KMS-11 (cell line): Measurements from ENCODE around the gene RASSF8.

Experiments used
- H2AFZ ChIP-seq: fragments of 200-600 bp; sonication (generic); 2 replicates; pipeline ENCODE4 v1.6.1; 2016; ENCODE audit warnings: antibody characterized with exemption, mixed run types, low read depth
- H3K27ac ChIP-seq: fragments of 200-600 bp; sonication (generic); 2 replicates; pipeline ENCODE4 v1.6.1; 2016; ENCODE audit warnings: mild to moderate bottlenecking, mixed run types
- H3K27me3 ChIP-seq: fragments of 200-600 bp; sonication (generic); 2 replicates; pipeline ENCODE4 v1.6.1; 2017; ENCODE audit warnings: mild to moderate bottlenecking, low read depth, mixed run types, moderate library complexity; ENCODE audit not compliant: insufficient read depth
- H3K36me3 ChIP-seq: fragments of 200-600 bp; sonication (generic); 2 replicates; pipeline ENCODE4 v1.6.1; 2017; ENCODE audit warnings: mild to moderate bottlenecking, mixed run types; ENCODE audit not compliant: insufficient read depth
- H3K4me1 ChIP-seq: fragments of 200-600 bp; sonication (generic); 2 replicates; pipeline ENCODE4 v1.6.1; 2016; ENCODE audit warnings: mild to moderate bottlenecking, low read depth, mixed run types; ENCODE audit not compliant: poor library complexity, severe bottlenecking
- H3K4me2 ChIP-seq: fragments of 200-600 bp; sonication (generic); 2 replicates; pipeline ENCODE4 v1.7.0; 2016; ENCODE audit warnings: mild to moderate bottlenecking, mixed run types
- H3K4me3 ChIP-seq: fragments of 200-600 bp; sonication (generic); IDR thresholded peaks from 2 replicates; pipeline ENCODE4 v1.6.1; 2017; ENCODE audit warnings: low read depth, low read length, mixed read lengths; ENCODE audit not compliant: insufficient read depth
- H3K79me2 ChIP-seq: fragments of 200-600 bp; sonication (generic); 2 replicates; pipeline ENCODE4 v1.6.1; 2016; ENCODE audit warnings: low read depth, mixed run types; ENCODE audit not compliant: insufficient read depth
- H3K9ac ChIP-seq: fragments of 200-600 bp; sonication (generic); 2 replicates; pipeline ENCODE4 v1.6.1; 2016; ENCODE audit warnings: mild to moderate bottlenecking, mixed run types
- H4K20me1 ChIP-seq: fragments of 200-600 bp; sonication (generic); 2 replicates; pipeline ENCODE4 v1.6.1; 2016; ENCODE audit warnings: mild to moderate bottlenecking, mixed run types; ENCODE audit not compliant: insufficient read depth
- CTCF ChIP-seq: fragments of 200-600 bp; sonication (generic); conservative IDR thresholded peaks from 2 replicates; pipeline ENCODE4 v1.6.1; 2017; ENCODE audit warnings: low read depth, mild to moderate bottlenecking, antibody characterized with exemption, low read length, moderate library complexity, mixed read lengths

RASSF8 gene

GRCh38 chr12:26069796-26070195 is 111.3 kb downstream of the RASSF8 start:
- no peak overlapping the region for H3K4me3 ChIP-seq
- no peaks in the 10 kb centered on the region for H3K79me2 ChIP-seq
- H3K27ac ChIP-seq = no peak overlapping the region
- no peak for TF ChIP-seq CTCF
- H3K27me3 ChIP-seq = no peaks in the 10 kb centered on the region
- H4K20me1 ChIP-seq = no peaks in the 10 kb centered on the region
- no peak overlapping the region for H2AFZ ChIP-seq
- no peaks in the 10 kb centered on the region for H3K4me1 ChIP-seq
- no peak overlapping the region for H3K4me2 ChIP-seq
- H3K36me3 ChIP-seq = no peaks in the 10 kb centered on the region
- H3K9ac ChIP-seq = no peak overlapping the region

GRCh38 chr12:26077915-26078702 is 119.6 kb downstream of the RASSF8 start:
- Histone ChIP-seq H3K27me3 (no peaks in the 10 kb centered on the region), H3K4me2 (no peak overlapping the region), H3K4me3 (no peak overlapping the region), H3K79me2 (no peaks in the 10 kb centered on the region), H3K27ac (no peak overlapping the region), H3K36me3 (no peaks in the 10 kb centered on the region), H2AFZ (no peak overlapping the region), H4K20me1 (no peaks in the 10 kb centered on the region), H3K9ac (no peak overlapping the region), H3K4me1 (no peaks in the 10 kb centered on the region)
- no peak for TF ChIP-seq CTCF

- H3K4me3 ChIP-seq = no peak overlapping the region
- no peaks in the 10 kb centered on the region for H3K27me3 ChIP-seq
- no peaks in the 10 kb centered on the region for H3K79me2 ChIP-seq
- no peak overlapping the region for H3K9ac ChIP-seq
- no peaks in the 10 kb centered on the region for H4K20me1 ChIP-seq
- H3K36me3 ChIP-seq = no peaks in the 10 kb centered on the region
- no peak overlapping the region for H3K4me2 ChIP-seq
- no peak overlapping the region for H3K27ac ChIP-seq
- no peak for TF ChIP-seq CTCF
- no peaks in the 10 kb centered on the region for H3K4me1 ChIP-seq
- no peak overlapping the region for H2AFZ ChIP-seq
Measured at GRCh38 chr12:26080911-26081310, 122.4 kb downstream of the RASSF8 start.

GRCh38 chr12:26086936-26087335 is 128.5 kb downstream of the RASSF8 start:
- Histone ChIP-seq H2AFZ (no peak overlapping the region), H3K36me3 (no peaks in the 10 kb centered on the region), H3K9ac (no peak overlapping the region), H3K27me3 (no peaks in the 10 kb centered on the region), H3K79me2 (no peaks in the 10 kb centered on the region), H3K4me1 (peaks cover 25% of the 10 kb centered on the region), H3K4me3 (no peak overlapping the region), H3K4me2 (no peak overlapping the region), H4K20me1 (no peaks in the 10 kb centered on the region), H3K27ac (no peak overlapping the region)
- TF ChIP-seq CTCF = no peak
